COLO668 (cell line): ENCODE data around the gene GBE1.
"Not testable (repeated sequence)": the region's sequence is repeated elsewhere in the genome, so short reads cannot be mapped to it uniquely, and the experiment has no call there.

Experiments
- DNase-seq: peaks from one replicate; lab custom pipeline; 2025; ENCODE audit not compliant: unreplicated experiment; lab: John Stamatoyannopoulos, UW

The GBE1 gene

DNA sequence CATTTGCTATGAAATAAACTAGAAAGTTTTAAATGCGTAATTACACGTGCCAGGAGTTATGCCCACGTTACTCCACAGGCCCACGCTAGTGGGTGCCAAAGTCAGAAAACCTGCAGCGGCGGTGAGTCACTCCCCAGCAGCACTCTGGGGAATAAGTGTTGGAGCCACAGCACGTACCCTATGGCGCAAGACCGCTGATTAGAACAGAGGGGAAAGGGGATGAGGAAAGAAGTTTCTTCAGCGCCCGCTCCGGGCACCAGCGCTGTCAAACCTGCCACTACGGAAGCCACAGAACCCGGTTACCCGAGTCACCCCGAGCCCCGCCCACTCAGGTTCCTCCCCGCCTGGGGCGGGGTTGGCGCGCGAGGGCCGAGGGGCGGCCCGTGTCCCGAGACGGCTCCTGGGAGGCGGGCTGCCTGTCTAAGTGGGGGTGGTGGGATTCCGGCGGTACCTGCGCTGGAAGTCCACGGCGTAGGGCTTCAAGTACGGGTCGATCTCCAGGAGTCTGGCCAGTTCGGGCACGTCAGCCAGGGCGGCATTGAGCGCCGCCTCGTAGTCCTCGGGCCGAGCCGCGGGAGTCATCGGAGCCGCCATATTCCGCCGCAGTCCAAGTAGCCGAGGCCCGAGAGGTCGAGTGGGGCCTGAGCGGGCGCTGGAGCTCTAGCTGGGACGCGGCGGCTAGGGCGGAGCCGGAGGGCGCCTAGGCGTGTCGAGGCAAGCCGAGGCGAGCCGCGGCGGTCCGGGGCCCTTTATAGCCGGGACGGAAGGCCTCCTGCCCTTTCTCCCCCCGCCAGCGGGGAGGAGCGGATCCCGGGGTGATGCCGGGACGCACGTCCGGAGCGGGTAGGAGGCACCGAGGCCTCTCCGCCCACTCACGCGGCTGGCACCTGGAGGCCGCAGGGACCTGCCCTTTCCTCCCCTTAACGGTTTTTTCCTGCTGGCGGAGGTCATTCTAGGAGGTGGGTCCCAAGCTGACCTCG, at the start of gene GBE1:
GBE1 (minus strand) TSS at position 722 of the 980 bp plus-strand sequence; CDS start at position 594, 128 bp downstream.
- DNase-seq = peak; percentile 87

- DNase-seq = no peak
Measured at GRCh38 chr3:81808900-81809299, 47.5 kb upstream of the GBE1 start.

GRCh38 chr3:81799403-81799802, 38.0 kb upstream of the GBE1 start:
- DNase-seq = no peak

GRCh38 chr3:81793410-81793809, 32.0 kb upstream of the GBE1 start:
- no peak for DNase-seq

GRCh38 chr3:81790117-81790516, 28.7 kb upstream of the GBE1 start:
- no peak for DNase-seq

DNA sequence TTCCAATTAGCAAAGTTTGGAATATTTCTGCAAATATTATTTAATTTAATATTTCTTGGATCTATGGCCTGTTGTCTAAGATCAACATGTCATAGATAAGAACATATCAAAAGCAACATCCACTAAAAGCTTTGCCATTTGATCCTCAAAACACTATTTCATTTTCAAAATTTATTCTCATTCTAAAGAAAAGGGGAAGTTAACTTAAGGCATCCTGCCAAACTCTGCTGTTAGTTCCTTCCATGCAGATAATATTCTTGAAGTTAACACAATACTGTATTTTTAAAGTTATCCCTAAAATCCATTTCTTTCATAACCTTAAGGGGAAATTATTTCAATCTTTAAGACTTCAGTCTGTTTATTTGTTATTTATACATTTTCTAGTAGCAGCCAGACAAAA, 28.2 kb upstream of the GBE1 start:
- no peak for DNase-seq

DNA sequence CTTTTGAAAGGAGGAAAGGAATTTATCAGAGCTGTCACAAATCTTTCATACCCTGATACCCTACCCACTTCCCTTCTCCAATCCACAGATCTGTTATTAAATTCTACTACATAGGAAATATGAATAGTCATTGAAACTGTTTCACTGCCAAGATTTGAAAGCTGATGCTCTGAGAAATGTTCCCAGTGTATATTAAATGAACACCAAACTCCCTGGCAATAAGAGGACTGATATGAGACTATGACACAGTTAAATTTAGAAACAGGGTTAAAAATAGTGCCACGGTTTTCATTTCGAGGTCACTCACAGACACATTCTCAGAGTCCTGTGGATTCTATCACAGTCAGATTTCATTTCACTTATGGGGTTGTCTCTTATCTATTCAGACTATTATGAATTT, 27.2 kb upstream of the GBE1 start:
- no peak for DNase-seq

DNA sequence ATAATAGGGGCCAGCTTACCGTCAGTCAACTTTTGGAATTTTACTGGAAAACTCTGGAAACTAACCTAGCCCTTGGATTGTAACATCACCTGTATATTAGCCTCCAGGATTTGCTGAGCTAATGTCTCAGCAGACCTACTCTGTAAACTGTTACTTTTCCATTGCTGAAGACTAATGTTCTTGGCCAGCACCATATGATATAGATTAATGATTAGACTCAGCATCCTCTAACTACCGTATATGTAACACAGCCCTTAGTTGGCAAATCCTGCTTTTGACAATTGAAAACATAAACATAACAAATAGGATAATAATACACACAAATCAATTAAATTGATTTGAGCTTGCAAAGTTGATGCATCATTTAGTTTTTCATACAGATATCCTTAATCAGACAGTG, 26.6 kb upstream of the GBE1 start:
- no peak for DNase-seq

GRCh38 chr3:81782585-81782984, 21.1 kb upstream of the GBE1 start:
- no peak for DNase-seq

GRCh38 chr3:81778678-81779182, 17.3 kb upstream of the GBE1 start:
- DNase-seq = no peak

- DNase-seq = no peak
Measured at GRCh38 chr3:81776643-81777042, 15.2 kb upstream of the GBE1 start.

DNA sequence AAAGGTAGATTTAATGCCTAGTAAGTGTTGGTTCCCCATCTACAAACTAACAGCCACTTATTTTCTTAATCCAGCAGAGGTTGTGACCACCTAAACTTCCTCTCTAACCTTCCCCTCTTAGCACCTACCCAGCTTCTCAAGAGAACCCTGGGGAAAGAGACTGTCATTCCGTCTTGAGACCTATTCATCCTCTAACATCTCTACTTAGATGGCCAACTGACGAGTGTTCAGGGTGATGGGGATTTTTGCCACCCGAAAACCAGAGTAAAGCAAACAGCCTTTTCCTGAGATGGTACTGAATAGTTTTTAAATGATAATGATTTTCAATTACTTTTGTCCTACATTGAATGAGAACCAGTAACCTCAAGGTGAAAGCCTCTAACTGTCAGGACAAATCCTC, 9.3 kb upstream of the GBE1 start:
- no peak for DNase-seq

- DNase-seq = no peak
Measured at GRCh38 chr3:81769299-81769698, 7.9 kb upstream of the GBE1 start.

- DNase-seq = not testable (repeated sequence)
Measured at GRCh38 chr3:81767250-81767859, 5.9 kb upstream of the GBE1 start.

- DNase-seq = no peak
Measured at GRCh38 chr3:81765400-81765799, 4.0 kb upstream of the GBE1 start.

GRCh38 chr3:81764665-81765064, 3.2 kb upstream of the GBE1 start:
- no peak for DNase-seq

- DNase-seq = no peak
Measured at GRCh38 chr3:81764002-81764401, 2.6 kb upstream of the GBE1 start.

- no peak for DNase-seq
Measured at GRCh38 chr3:81763001-81763400, 1.6 kb upstream of the GBE1 start.

DNA sequence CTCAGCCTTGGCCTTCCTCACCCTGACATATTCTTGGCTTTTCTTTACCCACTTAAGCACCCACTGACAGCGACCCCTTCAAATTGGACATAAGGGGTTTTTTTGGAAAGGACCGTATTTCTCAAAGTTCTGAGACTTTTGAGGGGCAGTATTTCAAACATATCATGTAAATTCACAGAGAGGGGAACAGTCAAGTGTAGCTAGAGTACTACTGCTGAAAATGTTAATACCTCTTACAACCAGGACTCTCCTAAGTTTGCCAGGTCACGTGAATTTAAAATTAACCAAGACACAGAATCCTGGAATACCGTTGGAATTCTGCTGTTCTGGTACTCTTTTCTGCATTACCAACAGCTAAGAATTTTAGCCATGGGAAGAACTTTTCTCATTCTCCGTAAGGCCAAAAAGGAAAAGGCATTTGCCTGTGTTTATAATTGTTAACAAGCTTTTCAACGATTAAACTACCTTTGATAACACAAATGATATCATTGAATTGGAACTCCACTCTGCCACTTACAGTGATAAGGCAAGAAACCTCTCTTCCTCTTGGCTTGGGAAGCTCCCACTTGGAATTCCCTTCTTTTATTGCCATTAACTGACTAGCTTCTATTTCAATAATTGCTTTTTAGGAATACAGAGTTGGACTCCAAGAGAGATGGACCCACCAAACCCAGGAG, 597 bp upstream of the GBE1 start:
- DNase-seq = no peak

DNA sequence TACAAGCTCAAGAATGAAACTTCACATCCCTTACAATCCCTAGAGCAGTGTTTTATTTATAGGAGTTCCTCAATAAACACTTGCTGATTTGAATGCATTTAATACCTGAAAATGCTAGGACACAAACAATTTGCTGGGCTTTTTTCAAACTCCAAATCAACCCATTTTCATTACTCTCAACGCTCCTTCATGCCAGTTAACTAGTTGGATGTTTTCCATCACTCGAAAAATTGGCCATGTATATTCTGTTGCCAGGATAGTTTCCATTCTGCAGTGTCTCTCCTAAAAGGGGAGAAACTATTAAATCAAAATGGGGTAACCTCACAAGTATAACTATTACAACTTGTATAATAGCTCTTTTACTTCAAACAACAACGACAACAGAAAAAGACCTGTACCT, 1.2 kb downstream of the GBE1 start:
- DNase-seq = no peak

DNA sequence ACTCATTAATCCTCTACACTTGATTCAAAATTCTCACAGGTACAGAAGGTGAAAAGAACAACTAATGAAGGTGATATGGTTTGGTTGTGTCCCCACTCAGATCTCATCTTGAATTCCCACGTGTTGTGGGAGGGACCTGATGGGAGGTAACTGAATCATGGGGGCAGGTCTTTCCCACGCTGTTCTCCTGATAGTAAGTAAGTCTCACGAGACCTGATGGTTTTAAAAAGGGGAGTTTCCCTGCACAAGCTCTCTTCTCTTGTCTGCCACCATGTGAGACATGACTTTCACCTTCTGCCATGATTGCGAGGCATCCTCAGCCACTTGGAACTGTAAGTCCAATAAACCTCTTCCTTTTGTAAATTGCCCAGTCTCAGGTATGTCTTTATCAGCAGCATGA, 2.7 kb downstream of the GBE1 start:
- not testable (repeated sequence) for DNase-seq

GRCh38 chr3:81758275-81758674, 3.2 kb downstream of the GBE1 start:
- no peak for DNase-seq
